Measurements from ENCODE around the gene ANKRD63. TPM values are rescaled to one million over a fixed set of nuclear protein-coding genes. Genes with fewer than 3 reads are reported as not detected.

ANKRD63 gene
- total and polyA plus RNA-seq, 12 donors = not detected

GRCh38 chr15:40235201-40235885 is 47.5 kb downstream of the ANKRD63 start:
- 76 to 81% (median 78%) methylated on average over 4 of the region's 4 CpGs for WGBS, 4 donors
- DNase-seq = no peak
- TF ChIP-seq CTCF (IDR thresholded peaks at IDR 0.05) (no peak), POLR2A (IDR thresholded peaks at IDR 0.05) (no peak)
- Histone ChIP-seq H3K36me3 (replicated peaks in 1 of 2) (no peaks in the 10 kb centered on the region), H3K27me3 (no peaks in the 10 kb centered on the region), H3K27ac (peak overlapping the region in 1 of 5 donors; percentile 45), H3K9me3 (replicated peaks in 1 of 3) (no peaks in the 10 kb centered on the region), H3K4me1 (replicated peaks in 1 of 2) (peaks cover 0 to 8% of the 10 kb centered on the region in 2 donors), H3K4me3 (no peak overlapping the region)
- intact Hi-C loops (cut with DNase I) = no loop called here

- H3K4me1 ChIP-seq (replicated peaks in 1 of 2) = peaks cover 0 to 8% of the 10 kb centered on the region in 2 donors
- H3K9me3 ChIP-seq (replicated peaks in 1 of 3) = no peaks in the 10 kb centered on the region
- H3K36me3 ChIP-seq (replicated peaks in 1 of 2) = no peaks in the 10 kb centered on the region
- intact Hi-C loops (cut with DNase I) = no loop called here
- no peak for DNase-seq
- no peak overlapping the region for H3K4me3 ChIP-seq
- peak overlapping the region in 1 of 5 donors; percentile 45 for H3K27ac ChIP-seq
- no peak for TF ChIP-seq CTCF (IDR thresholded peaks at IDR 0.05)
- no peak for TF ChIP-seq POLR2A (IDR thresholded peaks at IDR 0.05)
- WGBS, 4 donors = 81 to 94% (median 82%) methylated on average over 3 to 4 of the region's 4 CpGs
- H3K27me3 ChIP-seq = no peaks in the 10 kb centered on the region
Measured at GRCh38 chr15:40234783-40235182, 48.1 kb downstream of the ANKRD63 start.

- WGBS, 4 donors = 88 to 96% (median 94%) methylated on average over 8 to 11 of the region's 11 CpGs
Measured at GRCh38 chr15:40233727-40234577, 48.9 kb downstream of the ANKRD63 start.

More at GRCh38 chr15:40233727-40234577, 48.9 kb downstream of the ANKRD63 start:
- Histone ChIP-seq H3K36me3 (replicated peaks in 1 of 2) (no peaks in the 10 kb centered on the region), H3K27ac (no peak overlapping the region), H3K27me3 (no peaks in the 10 kb centered on the region), H3K4me3 (no peak overlapping the region), H3K9me3 (replicated peaks in 1 of 3) (no peaks in the 10 kb centered on the region), H3K4me1 (replicated peaks in 1 of 2) (peaks cover 0 to 3% of the 10 kb centered on the region in 2 donors)
- intact Hi-C loops (cut with DNase I) = no loop called here
- no peak for TF ChIP-seq POLR2A (IDR thresholded peaks at IDR 0.05)
- TF ChIP-seq CTCF (IDR thresholded peaks at IDR 0.05) = no peak
- DNase-seq = no peak
